HepG2 (cell line): Measurements from ENCODE around the gene SLC17A9. TPM values are rescaled to one million over a fixed set of nuclear protein-coding genes. Genes with fewer than 3 reads are reported as not detected.

Source experiments
- ATAC-seq: fragments of 200-7000 bp; cut with Tn5 transposase; 3 replicates; pipeline ENCODE4 v1.9.1; 2020; ENCODE audit warnings: mild to moderate bottlenecking, moderate library complexity
- BruUV-seq: library from RNA; stranded (reverse); fragments of 400-500 nt; replicated peaks from 2 replicates; lab custom pipeline; 2021; lab: Mats Ljungman, UMichigan
- CTCF ChIA-PET: fragments of 300-600 bp; formaldehyde crosslinking; extraction: SDS; loops from one replicate; lab custom pipeline; 2021; ENCODE audit warnings: low total read pairs, inconsistent platforms, low intra/inter-chr PET ratio; lab: Yijun Ruan, JAX
- POLR2A ChIA-PET: fragments of 350-600 bp; sonication (Branson Sonifier 250); formaldehyde crosslinking; loops from one replicate; lab custom pipeline; 2020; ENCODE audit warnings: antibody characterized with exemption, inconsistent platforms; lab: Yijun Ruan, JAX
- DNase-seq: peaks from one replicate; pipeline ENCODE4 v3.0.0-alpha.2; 2015; ENCODE audit warnings: low spot score
- FAIRE-seq: peaks from 3 replicates; lab custom pipeline; 2011; peaks lifted over from hg19 to GRCh38; lab: Jason Lieb, UNC
- H2AFZ ChIP-seq: one replicate; pipeline ENCODE4 v1.6.1; 2011; ENCODE audit warnings: low read length, inconsistent platforms
- H3K27ac ChIP-seq: fragments of 300-600 bp; 3 replicates; pipeline ENCODE4 v1.8.0; 2011; ENCODE audit warnings: mixed run types, mild to moderate bottlenecking, mixed read lengths, low read length, inconsistent platforms; ENCODE audit not compliant: insufficient read depth; ENCODE audit errors: extremely low read length
- H3K27me3 ChIP-seq, 2 experiments: fragments of 200-600 bp in 1 of 2; 2 replicates in 1 of 2; 3 replicates in 1 of 2; pipeline versions ENCODE4 v1.6.0 to v1.8.0; 2011; ENCODE audit warnings: low read length in 2 of 2, mild to moderate bottlenecking in 2 of 2, moderate library complexity in 2 of 2, inconsistent platforms in 1 of 2; ENCODE audit not compliant: insufficient read depth in 2 of 2, control insufficient read depth in 1 of 2
- H3K36me3 ChIP-seq, 2 experiments: fragments of 200-600 bp in 1 of 2; replicated peaks in 1 of 2; 2 replicates in 1 of 2; 3 replicates in 1 of 2; pipeline versions ENCODE4 v1.5.1 to v1.8.0; 2011; ENCODE audit warnings: low read length in 2 of 2, inconsistent platforms in 1 of 2; ENCODE audit not compliant: insufficient read depth in 2 of 2, control insufficient read depth in 1 of 2
- H3K4me1 ChIP-seq: 2 replicates; pipeline ENCODE4 v1.5.1; 2012; ENCODE audit warnings: low read length, inconsistent platforms; ENCODE audit not compliant: insufficient read depth
- H3K4me2 ChIP-seq: 2 replicates; pipeline ENCODE4 v1.6.0; 2011; ENCODE audit warnings: low read depth, low read length, inconsistent platforms
- H3K4me3 ChIP-seq, 3 experiments: fragments of 200-600 bp in 1 of 3; sonication (generic), shearing (Covaris generic) in 1 of 3; replicated peaks in 1 of 3; 2 replicates each; pipeline ENCODE4 v1.5.1; 2011 to 2016; ENCODE audit warnings: low read length in 3 of 3, inconsistent platforms in 2 of 3, low read depth in 2 of 3, mild to moderate bottlenecking in 2 of 3, control low read depth in 1 of 3, mixed read lengths in 1 of 3; ENCODE audit not compliant: insufficient read depth in 1 of 3
- H3K79me2 ChIP-seq: one replicate; pipeline ENCODE4 v1.6.1; 2011; ENCODE audit warnings: low read length, inconsistent platforms; ENCODE audit not compliant: insufficient read depth
- H3K9ac ChIP-seq: 2 replicates; pipeline ENCODE4 v1.6.0; 2011; ENCODE audit warnings: mild to moderate bottlenecking, low read depth, low read length, inconsistent platforms; ENCODE audit not compliant: insufficient read depth
- H3K9me3 ChIP-seq: 2 replicates; pipeline ENCODE4 v1.5.1; 2012; ENCODE audit warnings: mild to moderate bottlenecking, low read length
- H4K20me1 ChIP-seq: 2 replicates; pipeline ENCODE4 v1.6.0; 2011; ENCODE audit warnings: inconsistent platforms, mild to moderate bottlenecking, low read length, moderate library complexity; ENCODE audit not compliant: insufficient read depth
- EZH2 ChIP-seq: conservative IDR thresholded peaks from 2 replicates; pipeline ENCODE4 v1.6.1; 2012; ENCODE audit warnings: mild to moderate bottlenecking, low read depth, low read length, moderate library complexity
- KIAA2018 ChIP-seq: sonication (generic); formaldehyde crosslinking; IDR thresholded peaks from 2 replicates; pipeline ENCODE4 v1.5.0; 2020; ENCODE audit warnings: mild to moderate bottlenecking, missing genetic modification reagents, borderline replicate concordance
- REL ChIP-seq: sonication (generic); formaldehyde crosslinking; conservative IDR thresholded peaks from 2 replicates; pipeline ENCODE4 v1.8.0; 2022; ENCODE audit warnings: mild to moderate bottlenecking, missing genetic modification reagents, moderate library complexity
- RXRA ChIP-seq: sonication (generic); formaldehyde crosslinking; IDR thresholded peaks from 2 replicates; pipeline ENCODE4 v1.5.1; 2020; ENCODE audit warnings: missing genetic modification reagents
- WIZ ChIP-seq: sonication (generic); formaldehyde crosslinking; IDR thresholded peaks from 2 replicates; pipeline ENCODE4 v1.5.1; 2020; ENCODE audit warnings: mild to moderate bottlenecking, missing genetic modification reagents
- ZNF124 ChIP-seq: sonication (generic); formaldehyde crosslinking; IDR thresholded peaks from 2 replicates; pipeline ENCODE4 v1.4.0; 2020; ENCODE audit warnings: missing genetic modification reagents
- WGBS: methylation state at CpG from one replicate; pipeline ENCODE4 v1.1.6; 2017; ENCODE audit warnings: low lambda C conversion rate; 5-methylcytosine and 5-hydroxymethylcytosine counted together
- in situ Hi-C: cut with HindIII; loops from 2 replicates; pipeline ENCODE4 v1.10.0; 2017; ENCODE audit warnings: low pct_unique_long_range_greater_than_20kb; ENCODE audit not compliant: extremely low pct_ligation_motif_present
- intact Hi-C: fragments of 100-400 bp; cut with micrococcal nuclease; formaldehyde crosslinking; loops from one replicate; pipeline ENCODE4 v1.10.0; 2022; ENCODE audit not compliant: unreplicated experiment
- polyA plus RNA-seq, 8 experiments: library from polyadenylated mRNA; depleted of rRNA in 3 of 8; stranded (reverse) in 7 of 8; unstranded in 1 of 8; fragments of >200 nt; fragmentation: Illumina TruSeq in 4 of 8; extraction: Trizol in 4 of 8; gene quantifications; 2 replicates each; pipeline versions ENCODE4 v1.2.1 to v1.2.3, GENCODE V29; 2011 to 2016; ENCODE audit warnings: low read depth in 4 of 8, missing spikeins in 1 of 8, mixed read lengths in 1 of 8; ENCODE audit not compliant: insufficient read depth in 1 of 8
- total RNA-seq, 5 experiments: library from RNA; depleted of rRNA; stranded (reverse); fragments of >200 nt; fragmentation: Illumina TruSeq; extraction: Trizol; gene quantifications; 2 replicates each; pipeline ENCODE4 v1.2.3, GENCODE V29; 2016; ENCODE audit warnings: low read depth in 1 of 5

SLC17A9 gene
- total and polyA plus RNA-seq, 2 of the 13 experiments (the other 11 are each of a cell fraction or from before 2014, with no cell fraction given), result 110 to 191 TPM

DNA sequence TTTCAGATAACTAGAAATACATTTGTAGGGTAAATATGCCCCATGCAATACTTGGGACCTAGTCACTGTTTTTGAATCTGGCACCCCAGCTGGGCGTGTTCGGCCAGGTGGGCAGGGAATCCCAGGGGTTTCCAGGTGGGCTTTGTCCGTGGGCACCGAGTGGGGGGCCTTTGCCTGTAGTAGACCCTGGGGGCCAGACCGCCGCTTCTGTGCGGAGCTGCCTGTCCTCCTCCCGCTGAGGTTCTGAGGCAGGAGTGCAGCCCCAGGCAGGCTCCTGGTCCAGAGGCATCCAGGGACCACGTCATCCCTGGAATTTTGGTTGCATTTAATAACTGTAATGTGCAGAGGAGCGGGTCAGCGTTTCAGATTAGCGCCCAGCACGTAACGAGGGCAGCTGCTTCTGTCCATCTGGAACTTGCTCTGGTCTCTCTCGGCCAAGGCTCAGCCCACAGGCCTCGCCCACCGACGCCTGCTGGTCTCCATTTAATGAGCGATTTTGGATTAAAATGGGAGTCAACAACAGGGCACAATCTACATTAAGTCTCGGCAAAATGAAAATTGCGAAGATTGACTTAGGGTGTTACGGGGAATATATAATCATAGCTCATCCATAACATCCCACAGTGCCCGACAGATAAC, 41.5 kb downstream of the SLC17A9 start (continued):
- TF ChIP-seq WIZ, result no peak
- no peak for TF ChIP-seq ZNF124
- no peak for TF ChIP-seq REL (CRISPR knock-in tag)
- no peak for TF ChIP-seq KIAA2018
- TF ChIP-seq, all 625 proteins: peak for 0

GRCh38 chr20:62994869-62995281, 42.4 kb downstream of the SLC17A9 start:
- Histone ChIP-seq H3K27me3 (peaks cover 59 to 93% of the 10 kb centered on the region in 2 experiments), H3K4me1 (no peaks in the 10 kb centered on the region), H3K79me2 (no peaks in the 10 kb centered on the region), H2AFZ (no peak overlapping the region), H3K36me3 (no peaks in the 10 kb centered on the region), H4K20me1 (peaks cover 3% of the 10 kb centered on the region; the same call in 1 of the 2 replicates), H3K4me2 (no peak overlapping the region), H3K9ac (no peak overlapping the region), H3K4me3 (no peak overlapping the region), H3K9me3 (no peaks in the 10 kb centered on the region), H3K27ac (no peak overlapping the region)
- 47% methylated on average over 14 of the region's 19 CpGs for WGBS
- in situ Hi-C loops (no loop called here), intact Hi-C loops (no loop called here)
- no peak for TF ChIP-seq RXRA (CRISPR knock-in tag)
- peak; percentile 44; the same call in 1 of the 2 replicates for TF ChIP-seq EZH2
- DNase-seq, result no peak
- ChIA-PET CTCF (no interaction called here), POLR2A (no interaction called here)
- BruUV-seq, result no TSS peak
- no peak for FAIRE-seq
- peak; percentile 9 for ATAC-seq
